GM15510 (cell line): ENCODE data around the gene ALS2CL.

Experiments used
- POLR2A ChIP-seq: IDR thresholded peaks from 3 replicates; pipeline ENCODE4 v1.6.1; 2011; ENCODE audit warnings: borderline replicate concordance; ENCODE audit not compliant: insufficient read length; ENCODE audit errors: extremely low read depth

The ALS2CL gene

GRCh38 chr3:46676601-46677410, 16.7 kb downstream of the ALS2CL start:
- TF ChIP-seq POLR2A = no peak

DNA sequence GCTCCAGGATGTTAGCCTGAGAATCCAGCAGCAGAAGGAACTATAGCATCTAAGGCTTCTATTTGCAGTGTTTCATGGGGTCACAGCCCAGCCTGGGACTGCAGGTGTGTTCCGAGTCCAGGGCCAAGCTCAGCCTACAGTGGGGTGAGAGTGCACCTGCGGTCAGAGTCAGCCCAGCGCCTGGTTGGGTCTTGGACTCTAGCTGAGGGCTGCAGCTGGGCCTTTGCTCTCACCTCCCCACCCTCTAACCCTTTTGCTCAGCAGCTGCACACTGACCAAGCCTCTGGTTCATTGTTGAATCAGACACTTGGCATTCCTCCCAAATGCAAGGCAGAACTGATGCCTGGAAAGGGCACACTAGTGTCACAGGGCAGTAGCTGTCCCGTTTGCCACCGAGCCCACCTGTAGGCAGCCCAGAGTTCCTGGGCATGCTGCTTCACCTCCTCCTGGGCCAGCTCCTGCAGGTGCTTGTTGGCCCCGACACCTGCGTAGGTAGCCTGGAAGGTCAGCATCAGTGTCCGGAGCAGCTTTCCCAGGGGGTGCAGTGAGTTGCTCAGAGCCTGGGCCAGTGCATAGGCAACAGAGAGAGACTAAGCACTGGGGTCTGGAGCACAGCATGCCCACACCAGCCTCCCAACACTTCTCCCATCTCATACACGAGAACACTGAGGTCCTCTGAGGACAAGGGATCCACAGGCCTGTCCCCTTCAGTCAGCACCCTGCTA, 17.5 kb downstream of the ALS2CL start:
- TF ChIP-seq POLR2A = no peak

DNA sequence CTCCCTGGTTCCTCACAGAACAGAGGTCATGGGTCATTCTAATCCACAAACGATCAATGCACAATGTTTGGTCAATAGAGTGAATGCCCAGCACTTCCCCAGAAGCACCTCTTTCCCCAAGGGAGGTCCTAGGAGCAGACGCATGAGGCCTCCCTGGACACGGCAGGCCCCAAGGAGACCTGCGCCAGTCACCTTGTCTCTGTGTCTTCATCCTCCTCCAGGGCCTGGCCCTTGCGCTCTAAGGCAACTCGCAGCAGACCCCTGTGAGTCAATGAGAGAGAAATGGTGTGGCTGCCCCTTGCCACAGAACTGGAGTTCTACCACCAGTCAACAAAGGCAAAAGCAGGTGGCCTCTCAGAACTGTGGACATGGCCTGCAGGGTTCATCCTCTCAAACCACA, 18.1 kb downstream of the ALS2CL start:
- no peak for TF ChIP-seq POLR2A

- TF ChIP-seq POLR2A = no peak
Measured at GRCh38 chr3:46674031-46674845, 19.2 kb downstream of the ALS2CL start.

- TF ChIP-seq POLR2A = no peak
Measured at GRCh38 chr3:46673151-46674030, 20.1 kb downstream of the ALS2CL start.

GRCh38 chr3:46672349-46672695, 21.2 kb downstream of the ALS2CL start:
- no peak for TF ChIP-seq POLR2A

GRCh38 chr3:46671541-46672348, 21.7 kb downstream of the ALS2CL start:
- no peak for TF ChIP-seq POLR2A

GRCh38 chr3:46670891-46671427, 22.5 kb downstream of the ALS2CL start:
- no peak for TF ChIP-seq POLR2A

- TF ChIP-seq POLR2A = no peak
Measured at GRCh38 chr3:46670000-46670890, 23.2 kb downstream of the ALS2CL start.

DNA sequence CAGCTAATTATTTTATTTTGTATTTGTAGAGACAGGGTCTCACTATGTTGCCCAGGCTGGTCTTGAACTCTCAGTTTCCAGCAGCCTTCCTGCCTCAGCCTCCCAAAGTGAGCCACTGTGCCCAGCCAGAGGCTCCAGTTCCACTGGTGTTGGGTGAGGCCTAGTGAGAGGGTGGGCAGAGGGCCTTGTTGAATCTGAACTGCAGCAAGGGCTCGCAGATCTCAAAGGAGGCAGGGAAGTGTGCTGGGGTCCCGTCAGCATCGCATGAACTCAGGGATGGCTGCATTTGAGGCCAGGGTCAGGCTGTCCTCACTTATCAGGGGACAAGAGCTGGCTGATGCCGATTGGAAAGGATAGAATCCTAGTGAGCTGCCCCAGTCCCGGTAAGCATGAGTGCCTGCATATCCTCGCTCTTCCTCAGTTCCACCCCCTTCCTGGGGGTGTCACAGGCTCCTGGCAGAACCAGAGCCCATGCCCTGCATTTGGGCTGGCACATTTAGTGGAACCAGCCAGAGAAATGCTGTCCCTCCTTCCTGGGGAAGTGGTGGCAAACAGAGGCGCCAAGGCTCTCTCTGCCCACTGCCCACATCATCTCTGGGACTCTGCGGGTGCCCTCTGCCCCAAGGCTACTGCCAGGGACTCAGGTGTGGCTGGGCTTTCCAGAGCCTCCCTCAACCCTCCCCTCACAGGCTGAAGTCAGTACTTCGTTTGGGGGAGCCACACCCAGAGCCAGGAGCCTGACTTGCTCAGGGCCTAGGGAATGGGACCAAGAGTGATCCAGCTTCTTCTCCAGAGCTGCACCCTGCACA, 24.1 kb downstream of the ALS2CL start:
- TF ChIP-seq POLR2A = no peak

GRCh38 chr3:46668591-46668990, 24.9 kb downstream of the ALS2CL start:
- no peak for TF ChIP-seq POLR2A

GRCh38 chr3:46668116-46668515, 25.4 kb downstream of the ALS2CL start:
- TF ChIP-seq POLR2A = no peak

DNA sequence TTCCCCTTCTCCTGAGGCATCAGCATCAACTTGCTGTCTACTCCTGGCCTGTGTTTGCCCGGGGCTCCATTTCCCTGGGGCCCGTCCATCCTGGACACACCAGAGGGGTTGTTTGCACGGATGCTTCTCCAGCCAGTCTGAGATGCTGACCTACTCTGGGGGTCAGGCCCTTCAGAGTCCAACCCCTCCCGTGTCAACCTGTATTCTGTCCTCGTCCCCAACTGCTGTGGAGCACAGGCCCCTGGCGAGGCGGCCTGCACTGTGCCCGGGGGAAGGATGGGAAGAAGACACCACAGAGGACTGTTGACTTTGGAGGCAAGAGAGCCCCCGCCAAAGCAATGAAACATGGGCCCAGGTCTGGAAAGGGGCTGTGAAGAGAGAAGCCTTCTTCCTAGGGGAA, 25.8 kb downstream of the ALS2CL start:
- no peak for TF ChIP-seq POLR2A
